Stimulated activated CD8-positive, alpha-beta memory T cell treated with anti-CD3 and anti-CD28 coated beads, Interleukin-15, amount 100 ng/mL, for 1 hour (primary cell): ENCODE results near the gene CACNG5.

Experiments used
- DNase-seq: peaks from one replicate; pipeline ENCODE4 v3.0.0-alpha.2; 2020; ENCODE audit warnings: low read depth

Gene CACNG5

GRCh38 chr17:66826856-66827255 is 8.1 kb upstream of the CACNG5 start:
- DNase-seq = no peak

DNA sequence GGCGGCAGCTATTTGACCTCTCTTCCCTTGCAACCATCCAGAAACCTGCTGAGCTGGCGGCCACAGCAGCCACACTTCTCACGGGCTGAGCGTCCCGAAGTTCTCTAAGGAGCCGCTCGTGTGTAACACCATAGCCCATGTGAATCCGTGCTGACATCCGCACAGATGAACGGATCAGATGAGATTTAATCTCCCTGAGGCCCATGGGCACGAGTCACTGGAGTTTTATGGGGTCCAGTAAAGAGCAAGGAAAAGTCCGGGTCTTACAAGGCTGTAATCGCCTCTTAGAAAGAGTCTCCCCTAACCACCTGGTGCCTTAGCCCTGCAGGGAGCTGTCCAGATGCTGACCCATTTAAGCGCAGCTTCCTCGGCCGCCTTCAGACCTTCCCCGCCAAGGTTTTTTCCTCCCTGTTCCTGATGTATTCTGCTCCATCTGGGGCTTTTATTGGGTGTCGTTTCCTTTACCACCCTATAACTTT is 5.5 kb upstream of the CACNG5 start:
- DNase-seq = no peak

DNA sequence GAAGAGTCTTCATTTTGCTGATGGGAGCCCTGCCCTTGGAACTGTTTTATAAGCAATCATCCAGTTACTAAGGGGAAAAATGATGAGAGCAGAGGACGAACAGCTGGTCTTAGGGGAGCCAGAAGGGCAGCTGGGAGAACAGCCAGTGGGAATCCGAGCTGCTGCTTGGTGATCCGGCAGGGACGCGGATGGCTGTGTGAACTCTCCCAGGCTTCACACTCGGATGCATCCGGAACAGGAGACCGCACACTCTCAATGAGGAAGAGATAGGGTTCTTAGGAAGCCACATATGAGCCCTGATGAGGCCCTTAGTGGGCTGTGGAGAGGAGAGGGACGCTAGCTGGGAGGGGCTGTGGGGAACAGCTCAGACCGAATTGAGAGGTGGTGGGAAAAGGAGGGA is 5.0 kb upstream of the CACNG5 start:
- no peak for DNase-seq

GRCh38 chr17:66830451-66830850 is 4.5 kb upstream of the CACNG5 start:
- DNase-seq = no peak

GRCh38 chr17:66831383-66832210 is 3.3 kb upstream of the CACNG5 start:
- DNase-seq = no peak

DNA sequence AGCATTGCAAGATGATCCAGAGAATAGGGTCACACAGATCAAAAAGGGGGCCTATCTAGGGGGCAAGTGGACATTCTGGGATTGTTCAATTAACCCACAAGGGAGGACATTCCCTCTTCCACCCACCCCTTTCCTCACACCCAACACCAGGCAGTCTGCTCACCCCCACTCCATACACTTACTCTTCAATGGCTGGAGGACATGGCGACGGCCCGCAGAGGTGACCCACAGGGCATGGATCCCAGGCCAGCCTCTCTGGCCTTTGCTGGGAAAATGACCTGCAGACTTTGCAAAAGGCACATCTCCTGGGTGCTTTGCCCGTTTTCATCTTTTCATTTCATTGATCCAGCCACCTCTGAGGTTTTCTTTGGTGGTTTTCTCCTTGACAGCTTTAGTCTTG is 1.7 kb upstream of the CACNG5 start:
- DNase-seq = no peak

- DNase-seq = no peak
Measured at GRCh38 chr17:66834426-66834918, 445 bp upstream of the CACNG5 start.

DNA sequence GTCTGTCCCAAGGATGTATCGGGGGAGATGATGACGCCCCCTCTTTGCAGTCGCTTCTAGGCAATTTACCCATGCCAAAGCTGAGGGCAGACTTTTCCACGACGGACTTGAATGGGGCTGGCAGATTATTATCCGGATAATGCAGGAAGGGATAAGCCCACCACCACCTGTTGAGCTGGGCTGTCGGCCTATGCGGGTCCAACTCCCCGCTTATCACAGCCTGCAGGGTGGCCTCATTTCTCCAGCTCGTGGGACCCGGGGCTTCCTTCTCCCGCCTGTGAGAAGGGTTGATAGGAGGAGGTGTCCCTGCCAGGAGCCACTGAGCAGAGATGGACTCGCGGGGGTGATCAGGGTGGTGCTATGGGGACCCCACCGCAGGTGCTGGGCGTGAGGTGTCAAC is 559 bp downstream of the CACNG5 start:
- no peak for DNase-seq

DNA sequence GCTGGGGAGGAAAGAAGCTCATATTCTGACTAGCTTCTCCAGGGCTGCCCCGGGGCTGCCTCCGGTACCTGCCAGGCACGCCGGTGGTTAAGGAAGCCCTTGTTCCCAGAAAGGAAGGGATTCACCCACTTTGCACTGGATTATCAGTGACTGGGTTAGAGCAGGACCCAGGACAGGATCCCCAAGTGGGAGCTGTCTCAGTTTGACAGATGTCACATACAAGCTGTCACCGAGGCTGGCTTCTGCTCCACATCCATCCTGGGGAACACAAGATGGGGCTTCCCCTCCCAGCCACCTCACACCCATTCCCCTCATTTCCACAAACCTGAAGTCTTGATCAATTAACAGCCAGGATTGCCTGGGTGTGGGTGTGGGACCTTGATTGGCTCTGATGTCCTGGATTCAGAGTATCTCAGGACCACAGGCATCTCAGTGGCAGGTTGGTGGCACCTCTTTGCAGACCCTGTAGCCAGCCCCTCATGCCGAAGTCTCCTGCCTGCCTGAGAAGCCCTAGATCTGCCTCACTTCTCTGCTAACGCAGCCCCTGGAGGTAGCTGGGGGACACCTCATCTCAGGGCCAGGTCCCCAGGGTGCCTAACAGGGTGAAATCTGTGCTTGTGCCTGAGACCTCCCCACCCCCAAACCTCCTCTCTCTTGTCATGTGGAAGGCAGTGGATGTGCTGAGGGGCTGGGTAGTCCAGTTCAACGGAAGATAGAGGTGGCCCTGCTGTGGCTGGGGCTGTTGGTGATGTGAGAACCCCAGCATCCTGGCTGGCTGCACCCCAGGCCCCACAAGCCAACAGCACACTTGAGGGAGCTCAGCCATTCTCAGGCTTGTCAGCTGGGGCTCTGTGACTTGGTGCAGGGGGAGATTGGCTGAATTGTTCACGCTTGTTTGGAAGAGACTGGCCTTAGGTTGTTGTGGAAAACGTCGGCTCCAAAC is 1.4 kb downstream of the CACNG5 start:
- no peak for DNase-seq

DNA sequence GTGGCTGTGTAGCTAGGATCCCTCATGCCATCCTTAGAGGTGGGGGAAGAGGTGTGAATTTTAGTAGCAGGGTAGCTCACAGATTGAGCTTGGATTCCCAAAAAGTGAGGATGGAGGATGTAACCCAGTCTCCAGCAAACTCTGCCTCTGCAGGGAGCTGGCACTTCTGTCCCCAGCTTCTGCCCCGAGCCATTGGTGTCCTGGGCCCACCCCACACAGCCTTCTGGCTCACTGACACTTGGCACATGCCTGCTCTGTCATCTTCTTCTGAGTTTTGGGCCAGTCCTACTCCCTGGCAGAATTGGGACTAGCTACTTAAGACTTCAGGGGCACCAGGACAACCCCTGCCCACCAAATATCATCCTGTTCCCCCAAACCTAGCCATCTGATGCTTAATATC is 2.3 kb downstream of the CACNG5 start:
- no peak for DNase-seq

- DNase-seq = no peak
Measured at GRCh38 chr17:66837885-66838665, 3.2 kb downstream of the CACNG5 start.

DNA sequence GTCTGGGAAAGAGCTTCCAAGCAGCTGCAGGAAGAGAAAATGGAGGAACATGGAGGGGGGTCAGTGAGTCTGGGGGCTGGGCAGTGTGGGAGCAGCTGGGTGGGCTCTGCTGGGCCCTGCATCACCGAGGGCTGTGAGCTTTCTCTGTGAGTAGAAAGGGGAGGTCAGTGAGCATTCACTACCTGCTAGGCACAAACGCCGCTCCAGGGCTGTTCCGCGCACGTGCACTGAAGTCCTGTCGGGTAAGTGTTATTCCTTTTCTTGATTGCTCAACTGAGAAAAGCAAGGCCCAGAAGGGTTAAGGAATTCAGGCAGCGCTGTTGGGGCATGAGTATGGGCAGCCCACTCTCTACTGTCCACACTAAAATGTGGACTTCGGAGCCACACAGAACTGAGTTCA is 4.7 kb downstream of the CACNG5 start:
- DNase-seq = no peak

DNA sequence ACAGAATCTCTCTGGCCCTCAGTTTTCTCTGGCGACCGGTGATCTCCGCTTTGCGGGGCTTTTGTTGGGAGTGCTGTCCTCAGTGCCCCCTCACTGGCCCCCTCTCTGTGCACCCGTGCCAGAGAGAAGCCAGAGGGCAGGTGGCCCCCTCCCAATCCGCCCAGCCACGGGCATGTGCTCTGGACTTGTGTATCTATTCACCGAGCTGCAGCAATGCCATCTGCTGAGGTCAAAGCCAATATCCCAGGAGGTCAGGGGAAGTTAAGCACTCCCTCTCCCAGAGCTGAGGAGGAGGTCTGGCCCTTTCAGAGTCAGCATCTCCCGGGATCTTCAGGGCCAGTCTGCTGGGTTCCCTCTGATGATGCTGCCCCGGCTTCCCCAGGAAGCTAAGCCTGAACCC is 5.1 kb downstream of the CACNG5 start:
- no peak for DNase-seq

GRCh38 chr17:66841328-66841727 is 6.4 kb downstream of the CACNG5 start:
- no peak for DNase-seq

- no peak for DNase-seq
Measured at GRCh38 chr17:66841744-66842143, 6.8 kb downstream of the CACNG5 start.

GRCh38 chr17:66842505-66842904 is 7.6 kb downstream of the CACNG5 start:
- no peak for DNase-seq

GRCh38 chr17:66842959-66843358 is 8.0 kb downstream of the CACNG5 start:
- no peak for DNase-seq

DNA sequence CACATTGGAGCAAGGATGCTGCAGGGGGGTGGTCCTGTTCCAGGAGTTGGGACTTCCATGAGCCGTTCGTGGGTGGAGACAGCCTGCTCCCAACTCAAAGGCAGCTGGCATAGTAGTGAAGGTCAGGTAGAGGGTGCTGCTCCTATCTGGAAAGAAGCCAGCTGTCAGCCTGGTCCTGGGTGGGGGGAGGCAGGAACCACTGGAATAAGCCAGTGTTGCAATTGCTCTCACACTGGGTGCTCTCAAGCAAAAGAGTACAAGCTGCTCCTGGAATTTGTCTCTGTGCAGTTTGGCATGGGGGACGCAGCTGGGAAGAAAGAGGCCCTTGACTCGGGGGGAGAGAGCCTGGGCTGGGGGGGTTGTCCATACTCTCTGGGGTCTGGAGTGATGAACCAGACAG is 8.7 kb downstream of the CACNG5 start:
- DNase-seq = no peak

DNA sequence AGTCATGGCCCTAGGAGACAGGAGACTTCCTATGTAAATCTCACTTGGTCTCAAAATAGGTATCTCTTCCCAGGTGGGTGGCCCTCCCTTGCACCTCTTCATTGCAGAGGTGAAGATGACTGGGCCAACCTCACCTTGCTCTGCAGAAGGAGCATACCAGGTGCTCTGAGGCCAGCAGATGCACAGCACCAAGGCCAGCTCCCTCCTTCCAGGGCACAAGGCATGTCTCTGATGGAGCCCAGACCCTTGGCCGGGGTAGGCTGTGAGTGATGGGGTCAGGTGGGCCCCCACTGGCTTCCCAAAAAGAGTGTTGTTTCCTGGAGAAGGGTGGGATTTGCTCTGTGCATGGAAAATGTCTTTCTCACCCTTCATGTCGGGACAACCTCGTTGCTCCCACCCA is 12.8 kb downstream of the CACNG5 start:
- DNase-seq = no peak

- DNase-seq = no peak
Measured at GRCh38 chr17:66848496-66848895, 13.6 kb downstream of the CACNG5 start.

GRCh38 chr17:66849032-66849655 is 14.2 kb downstream of the CACNG5 start:
- no peak for DNase-seq
